Pancreas (tissue), 10 donors: Measurements from ENCODE around the gene FAM20C. TPM values are rescaled to one million over a fixed set of nuclear protein-coding genes. Genes with fewer than 3 reads are reported as not detected.

ENCODE experiments used
- ATAC-seq, 4 donors: fragments of 200-7000 bp; cut with Tn5 transposase; one replicate each; pipeline versions ENCODE4 v1.8.0 to v1.9.1; 2020; ENCODE audit warnings: mild to moderate bottlenecking in 4 of 4, moderate library complexity in 4 of 4
- DNase-seq, 6 donors: peaks; one replicate each; pipeline ENCODE4 v3.0.0-alpha.2; 2020
- FAIRE-seq: peaks from 2 replicates; lab custom pipeline; 2012; peaks lifted over from hg19 to GRCh38; lab: Jason Lieb, UNC
- H3K27ac ChIP-seq, 4 donors: fragments of 200-600 bp; sonication (generic); 1 replicate in 3 of 4; 2 replicates in 1 of 4; pipeline versions ENCODE4 v1.5.0 to v1.8.0; 2020
- H3K27me3 ChIP-seq, 4 donors: fragments of 200-600 bp; one replicate each; pipeline ENCODE4 v1.8.0; 2021
- H3K36me3 ChIP-seq, 3 donors: fragments of 200-600 bp; sonication (generic) in 1 of 3; one replicate each; pipeline versions ENCODE4 v1.5.0 to v1.8.0; 2020 to 2021
- H3K4me1 ChIP-seq, 3 donors: fragments of 200-600 bp; one replicate each; pipeline ENCODE4 v1.8.0; 2021
- H3K4me3 ChIP-seq, 4 donors: fragments of 200-600 bp; sonication (generic) in 2 of 4; one replicate each; pipeline versions ENCODE4 v1.5.0 to v1.8.0; 2020 to 2021
- H3K9me3 ChIP-seq, 4 donors: fragments of 200-600 bp; one replicate each; pipeline ENCODE4 v1.8.0; 2021
- CTCF ChIP-seq, 4 donors: fragments of 200-600 bp; sonication (generic) in 3 of 4; IDR thresholded peaks; one replicate each; pipeline versions ENCODE4 v1.5.0 to v1.8.0; 2021; ENCODE audit warnings: antibody characterized with exemption in 4 of 4
- WGBS, 2 donors: extraction: QIAGEN DNeasy Blood & Tissue Kit; methylation state at CpG; one replicate each; pipeline ENCODE4 v1.1.7; 2013; 5-methylcytosine and 5-hydroxymethylcytosine counted together
- intact Hi-C, 3 donors: fragments of 100-400 bp; cut with DNase I; formaldehyde crosslinking; loops; one replicate each; pipeline versions ENCODE4 v1.11.1 to v1.14.2; 2022
- polyA plus RNA-seq, 2 donors: library from polyadenylated mRNA; stranded (reverse); fragments of 200-250 nt; gene quantifications; one replicate each; pipeline ENCODE4 v1.2.3, GENCODE V29; 2013
- total RNA-seq, 6 donors: library from RNA; stranded (reverse); fragmentation: NEBNext Ultra II Directional in 4 of 6; extraction: Animal tissue kit (Norgen Biotek cat#: 25700) in 4 of 6; gene quantifications; one replicate each; pipeline versions ENCODE4 v1.2.1 to v1.2.4, GENCODE V29; 2021 to 2023
- donor health status: healthy with polysubstance abuse.
- donor health status: DM: no; HTN: no; CAD: no; lungs with moderate emphysema.
- donor health status: DM: no; HTN: no; CAD: no.
- donor health status: control.
- donor health status: control.
- donor health status: Bipolar disorder and iron deficiency.
- donor health status: DM: yes; HTN: yes; CAD: no.
- donor health status: DM: no; HTN: no; CAD: no.
- donor health status: DM: no; HTN: no; CAD: no.
- donor health status: DM: yes; HTN: yes; CAD: no.

FAM20C gene
- total and polyA plus RNA-seq, 8 donors, result 8.9 to 43.1 (median 13.4) TPM

- Histone ChIP-seq H3K4me1 (peaks cover 8 to 28% (median 12%) of the 10 kb centered on the region in 3 donors), H3K9me3 (no peaks in the 10 kb centered on the region), H3K4me3 (peak overlapping the region in 1 of 4 donors; percentile 15), H3K27ac (peak overlapping the region; percentile 2 to 81 (median 42)), H3K27me3 (no peaks in the 10 kb centered on the region), H3K36me3 (no peaks in the 10 kb centered on the region)
- no peak for TF ChIP-seq CTCF (IDR thresholded peaks at IDR 0.05)
- peak; percentile 66 to 86 (median 80) for DNase-seq
- ATAC-seq, result peak; percentile 78 to 84 (median 82)
- intact Hi-C loops, result no loop called here
- FAIRE-seq, result no peak
- WGBS, 2 donors, result 43 to 44% methylated on average over 34 of the region's 34 CpGs
Measured at GRCh38 chr7:235576-236395, 43.4 kb downstream of the FAM20C start.

- Histone ChIP-seq H3K4me3 (no peak overlapping the region), H3K4me1 (peaks cover 8 to 28% (median 12%) of the 10 kb centered on the region in 3 donors), H3K36me3 (no peaks in the 10 kb centered on the region), H3K9me3 (no peaks in the 10 kb centered on the region), H3K27ac (no peak overlapping the region), H3K27me3 (no peaks in the 10 kb centered on the region)
- WGBS, 2 donors, result 88 to 90% methylated on average over 8 of the region's 8 CpGs
- ATAC-seq (no peak), FAIRE-seq (no peak), DNase-seq (no peak)
- intact Hi-C loops, result no loop called here
- TF ChIP-seq CTCF (IDR thresholded peaks at IDR 0.05), result no peak
Measured at GRCh38 chr7:236967-237366, 44.6 kb downstream of the FAM20C start.

- Histone ChIP-seq H3K4me1 (peaks cover 8 to 28% (median 12%) of the 10 kb centered on the region in 3 donors), H3K27ac (no peak overlapping the region), H3K4me3 (no peak overlapping the region), H3K27me3 (no peaks in the 10 kb centered on the region), H3K36me3 (no peaks in the 10 kb centered on the region), H3K9me3 (no peaks in the 10 kb centered on the region)
- 90 to 93% methylated on average over 7 of the region's 7 CpGs for WGBS, 2 donors
- TF ChIP-seq CTCF (IDR thresholded peaks at IDR 0.05), result no peak
- FAIRE-seq, result no peak
- no peak for DNase-seq
- intact Hi-C loops, result no loop called here
- no peak for ATAC-seq
Measured at GRCh38 chr7:237385-237784, 45.0 kb downstream of the FAM20C start.

GRCh38 chr7:240146-240676 lies 47.8 kb downstream of the FAM20C start:
- ATAC-seq (no peak), DNase-seq (no peak), FAIRE-seq (no peak)
- Histone ChIP-seq H3K4me3 (no peak overlapping the region), H3K9me3 (no peaks in the 10 kb centered on the region), H3K27ac (no peak overlapping the region), H3K27me3 (no peaks in the 10 kb centered on the region), H3K36me3 (no peaks in the 10 kb centered on the region), H3K4me1 (peaks cover 8 to 17% (median 11%) of the 10 kb centered on the region in 3 donors)
- TF ChIP-seq CTCF (IDR thresholded peaks at IDR 0.05), result no peak
- intact Hi-C loops, result no loop called here
